ENCODE data around the gene FTMT.

FTMT gene

DNA sequence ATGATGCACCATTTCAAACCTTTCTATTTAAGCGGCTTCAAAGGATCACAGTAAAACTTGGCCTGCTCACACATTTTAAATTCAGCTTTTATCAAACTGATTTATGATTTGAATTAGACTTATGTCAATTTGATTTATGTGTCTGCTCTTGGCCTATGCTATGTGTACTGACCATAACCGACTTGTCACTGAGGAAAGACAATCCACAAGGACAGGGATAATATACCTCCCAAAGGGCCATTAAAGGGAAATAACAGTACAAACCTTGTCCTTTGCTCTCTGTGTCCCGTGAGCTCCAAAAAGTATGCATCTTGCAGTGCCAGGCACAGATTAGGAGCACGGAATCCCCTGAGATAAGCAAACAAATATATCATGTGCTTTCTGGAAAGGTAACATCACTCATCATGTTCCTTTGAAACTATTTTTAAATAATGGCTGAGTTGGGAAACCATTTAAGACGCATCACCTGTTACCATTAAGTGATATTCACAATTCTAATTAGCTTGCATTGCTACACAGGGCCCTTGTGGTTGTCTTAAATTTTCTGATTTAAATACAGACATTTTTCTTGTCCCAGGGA, 31.9 kb upstream of the FTMT start:
- Histone ChIP-seq H3K36me3 (replicated peaks; ENCODE audit: low read depth, low read length) (no peaks in the 10 kb centered on the region), H4K20me1 (ENCODE audit: insufficient read depth, low read length) (no peaks in the 10 kb centered on the region)

DNA sequence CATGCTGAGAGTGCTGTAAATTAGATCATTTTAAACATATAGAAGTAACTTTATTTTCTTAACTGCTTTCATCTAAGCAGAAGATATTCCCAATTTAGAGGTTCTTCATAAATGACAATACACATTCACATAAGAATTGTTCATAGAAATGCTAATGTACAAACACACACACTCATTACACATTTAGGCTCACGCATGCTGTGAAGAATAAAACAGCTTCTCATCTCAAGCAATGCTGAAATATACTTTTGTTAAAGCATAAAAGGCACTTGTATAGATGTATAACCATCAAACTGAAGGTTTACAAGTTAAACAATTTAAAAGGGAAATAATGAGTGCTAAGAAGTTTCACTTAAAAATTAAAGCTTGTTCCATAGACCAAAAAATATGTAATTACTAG, 18.1 kb upstream of the FTMT start:
- Histone ChIP-seq H3K9me3 (ENCODE audit: insufficient read depth, low read length) (no peaks in the 10 kb centered on the region), H3K9ac (ENCODE audit: low read length) (no peak overlapping the region), H3K4me2 (ENCODE audit: low read length) (no peak overlapping the region), H4K20me1 (ENCODE audit: insufficient read depth, low read length) (no peaks in the 10 kb centered on the region), H3K27ac (ENCODE audit: low read length) (no peak overlapping the region), H3K4me1 (ENCODE audit: low read length) (no peaks in the 10 kb centered on the region), H3K36me3 (replicated peaks; ENCODE audit: low read depth, low read length) (no peaks in the 10 kb centered on the region), H3K27me3 (ENCODE audit: low read depth, low read length) (no peaks in the 10 kb centered on the region), H2AFZ (ENCODE audit: low read depth, low read length) (no peak overlapping the region), H3K79me2 (ENCODE audit: low read length) (no peaks in the 10 kb centered on the region), H3K4me3 (ENCODE audit: low read length) (no peak overlapping the region)
- TF ChIP-seq, protein P1, sequence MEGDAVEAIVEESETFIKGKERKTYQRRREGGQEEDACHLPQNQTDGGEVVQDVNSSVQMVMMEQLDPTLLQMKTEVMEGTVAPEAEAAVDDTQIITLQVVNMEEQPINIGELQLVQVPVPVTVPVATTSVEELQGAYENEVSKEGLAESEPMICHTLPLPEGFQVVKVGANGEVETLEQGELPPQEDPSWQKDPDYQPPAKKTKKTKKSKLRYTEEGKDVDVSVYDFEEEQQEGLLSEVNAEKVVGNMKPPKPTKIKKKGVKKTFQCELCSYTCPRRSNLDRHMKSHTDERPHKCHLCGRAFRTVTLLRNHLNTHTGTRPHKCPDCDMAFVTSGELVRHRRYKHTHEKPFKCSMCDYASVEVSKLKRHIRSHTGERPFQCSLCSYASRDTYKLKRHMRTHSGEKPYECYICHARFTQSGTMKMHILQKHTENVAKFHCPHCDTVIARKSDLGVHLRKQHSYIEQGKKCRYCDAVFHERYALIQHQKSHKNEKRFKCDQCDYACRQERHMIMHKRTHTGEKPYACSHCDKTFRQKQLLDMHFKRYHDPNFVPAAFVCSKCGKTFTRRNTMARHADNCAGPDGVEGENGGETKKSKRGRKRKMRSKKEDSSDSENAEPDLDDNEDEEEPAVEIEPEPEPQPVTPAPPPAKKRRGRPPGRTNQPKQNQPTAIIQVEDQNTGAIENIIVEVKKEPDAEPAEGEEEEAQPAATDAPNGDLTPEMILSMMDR (IDR thresholded peaks at IDR 0.05; ENCODE audit: low read depth, low read length) = no peak
- no peak for TF ChIP-seq EZH2phosphoT487 (IDR thresholded peaks at IDR 0.05; ENCODE audit: low read depth)

More for the DNA sequence above, 31.9 kb upstream of the FTMT start:
- no peaks in the 10 kb centered on the region for H3K4me1 ChIP-seq (ENCODE audit: low read length)
- H3K27ac ChIP-seq (ENCODE audit: low read length) = no peak overlapping the region
- H3K4me2 ChIP-seq (ENCODE audit: low read length) = no peak overlapping the region
- H3K27me3 ChIP-seq (ENCODE audit: low read depth, low read length) = no peaks in the 10 kb centered on the region
- H2AFZ ChIP-seq (ENCODE audit: low read depth, low read length) = no peak overlapping the region
- TF ChIP-seq EZH2phosphoT487 (IDR thresholded peaks at IDR 0.05; ENCODE audit: low read depth) = no peak
- TF ChIP-seq, protein P1 (IDR thresholded peaks at IDR 0.05; ENCODE audit: low read depth, low read length) = no peak
- H3K9ac ChIP-seq (ENCODE audit: low read length) = no peak overlapping the region
- no peaks in the 10 kb centered on the region for H3K79me2 ChIP-seq (ENCODE audit: low read length)
- H3K9me3 ChIP-seq (ENCODE audit: insufficient read depth, low read length) = no peaks in the 10 kb centered on the region
- H3K4me3 ChIP-seq (ENCODE audit: low read length) = no peak overlapping the region

DNA sequence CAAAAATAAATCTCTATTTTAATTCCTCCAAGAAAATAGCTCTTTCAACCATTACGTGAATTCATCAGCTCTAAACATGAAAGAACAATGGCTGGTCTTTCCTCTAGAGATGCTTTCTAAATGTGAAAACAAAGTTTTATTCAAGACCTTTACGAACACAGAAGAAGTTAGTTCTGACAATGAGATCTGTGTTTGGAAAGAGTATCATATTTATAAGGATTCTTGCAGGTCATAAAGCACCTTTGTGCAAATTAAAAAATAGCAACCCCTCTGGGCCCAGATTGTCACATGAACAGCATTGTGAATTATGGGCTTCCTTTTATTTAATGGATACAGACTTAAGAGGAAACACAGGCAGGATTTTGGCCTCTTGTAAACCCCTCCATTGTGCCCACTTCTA, 17.7 kb upstream of the FTMT start:
- H3K4me3 ChIP-seq (ENCODE audit: low read length) = no peak overlapping the region

DNA sequence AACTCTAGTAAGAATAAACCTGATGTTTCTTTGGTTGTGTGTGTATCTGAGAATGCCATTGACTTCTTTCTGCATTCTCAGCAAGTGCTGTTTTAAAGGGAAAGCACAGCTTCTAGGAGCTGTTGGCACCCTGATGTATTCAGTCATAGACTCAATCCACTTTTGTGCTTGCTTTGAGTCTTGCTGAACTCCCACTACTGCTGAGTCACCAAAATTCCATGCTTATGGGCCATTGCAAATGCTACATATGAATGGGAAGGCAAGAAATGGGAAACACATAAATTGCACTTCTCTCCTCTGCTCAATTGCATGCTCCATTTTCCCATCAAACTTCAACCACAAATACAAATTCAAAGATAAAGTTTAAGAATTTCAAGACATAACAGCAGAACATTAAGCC, 9.8 kb upstream of the FTMT start:
- Histone ChIP-seq H3K4me1 (ENCODE audit: low read length) (no peaks in the 10 kb centered on the region), H3K9me3 (ENCODE audit: insufficient read depth, low read length) (no peaks in the 10 kb centered on the region), H3K36me3 (replicated peaks; ENCODE audit: low read depth, low read length) (no peaks in the 10 kb centered on the region), H4K20me1 (ENCODE audit: insufficient read depth, low read length) (no peaks in the 10 kb centered on the region), H2AFZ (ENCODE audit: low read depth, low read length) (no peak overlapping the region), H3K79me2 (ENCODE audit: low read length) (no peaks in the 10 kb centered on the region), H3K27ac (ENCODE audit: low read length) (no peak overlapping the region), H3K9ac (ENCODE audit: low read length) (no peak overlapping the region), H3K27me3 (ENCODE audit: low read depth, low read length) (no peaks in the 10 kb centered on the region), H3K4me2 (ENCODE audit: low read length) (no peak overlapping the region), H3K4me3 (ENCODE audit: low read length) (no peak overlapping the region)
- TF ChIP-seq, protein P1 (IDR thresholded peaks at IDR 0.05; ENCODE audit: low read depth, low read length) = no peak
- no peak for TF ChIP-seq EZH2phosphoT487 (IDR thresholded peaks at IDR 0.05; ENCODE audit: low read depth)

More for the DNA sequence above, 17.7 kb upstream of the FTMT start:
- TF ChIP-seq, protein P1 (IDR thresholded peaks at IDR 0.05; ENCODE audit: low read depth, low read length) = no peak
- TF ChIP-seq EZH2phosphoT487 (IDR thresholded peaks at IDR 0.05; ENCODE audit: low read depth) = no peak
- Histone ChIP-seq H4K20me1 (ENCODE audit: insufficient read depth, low read length) (no peaks in the 10 kb centered on the region), H2AFZ (ENCODE audit: low read depth, low read length) (no peak overlapping the region), H3K79me2 (ENCODE audit: low read length) (no peaks in the 10 kb centered on the region), H3K9me3 (ENCODE audit: insufficient read depth, low read length) (no peaks in the 10 kb centered on the region), H3K27me3 (ENCODE audit: low read depth, low read length) (no peaks in the 10 kb centered on the region), H3K4me1 (ENCODE audit: low read length) (no peaks in the 10 kb centered on the region), H3K9ac (ENCODE audit: low read length) (no peak overlapping the region), H3K36me3 (replicated peaks; ENCODE audit: low read depth, low read length) (no peaks in the 10 kb centered on the region), H3K27ac (ENCODE audit: low read length) (no peak overlapping the region), H3K4me2 (ENCODE audit: low read length) (no peak overlapping the region)

All from OCI-LY3 (cell line).